ENCODE data around the gene TGFBR3.

Gene TGFBR3

DNA sequence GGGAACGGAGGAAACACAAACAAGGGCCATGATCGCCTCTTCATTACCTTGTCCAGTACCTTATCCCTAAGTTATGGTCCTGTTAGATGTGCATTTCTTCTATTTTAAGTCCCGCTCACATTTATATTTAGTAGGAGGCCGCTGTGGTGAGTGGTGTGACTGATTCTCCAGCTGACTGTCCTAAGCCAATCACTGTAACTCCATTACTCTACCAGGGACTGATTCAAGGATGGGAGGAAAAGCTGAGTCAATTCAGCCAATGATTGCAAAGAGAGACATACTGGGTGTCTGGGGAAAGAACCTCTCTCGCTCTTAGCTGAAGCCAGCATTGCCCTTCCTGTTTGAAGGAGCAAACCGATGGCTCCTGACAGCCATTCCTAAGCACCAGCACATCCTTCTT is 59.7 kb downstream of the TGFBR3 start:
- no peak for DNase-seq (ENCODE audit: low spot score)

DNA sequence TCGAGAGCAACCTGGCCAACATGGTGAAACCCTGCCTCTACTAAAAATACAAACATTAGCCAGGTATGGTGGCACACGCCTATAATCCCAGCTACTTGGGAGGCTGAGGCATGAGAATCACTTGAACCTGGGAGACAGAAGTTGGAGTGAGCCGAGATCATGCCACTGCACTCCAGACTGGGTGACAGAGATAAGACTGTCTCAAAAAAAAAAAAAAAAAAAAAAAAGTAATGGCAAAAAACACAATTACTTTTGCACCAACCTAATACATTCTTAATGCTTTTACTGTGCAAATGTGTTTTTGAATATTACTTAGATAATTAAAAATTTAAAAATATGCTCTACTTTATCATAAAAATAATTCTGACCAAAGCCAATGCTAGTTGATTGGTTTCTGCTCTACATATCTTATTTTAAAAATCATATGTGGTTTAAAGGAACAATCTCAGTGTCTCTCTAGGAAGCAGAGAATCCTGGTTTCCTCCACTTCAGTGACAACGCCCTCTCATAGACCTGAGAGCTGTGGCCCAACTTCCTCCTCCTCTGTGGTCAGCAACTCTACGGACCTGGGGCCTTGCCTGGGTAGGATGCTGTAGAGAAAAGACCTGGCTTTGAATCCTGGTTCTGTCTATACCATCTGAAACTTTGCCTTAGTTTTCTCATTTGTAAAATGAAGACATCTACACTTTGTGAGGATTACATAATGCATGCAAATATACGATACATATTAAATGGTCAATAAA is 64.7 kb downstream of the TGFBR3 start:
- no peak for DNase-seq (ENCODE audit: low spot score)

DNA sequence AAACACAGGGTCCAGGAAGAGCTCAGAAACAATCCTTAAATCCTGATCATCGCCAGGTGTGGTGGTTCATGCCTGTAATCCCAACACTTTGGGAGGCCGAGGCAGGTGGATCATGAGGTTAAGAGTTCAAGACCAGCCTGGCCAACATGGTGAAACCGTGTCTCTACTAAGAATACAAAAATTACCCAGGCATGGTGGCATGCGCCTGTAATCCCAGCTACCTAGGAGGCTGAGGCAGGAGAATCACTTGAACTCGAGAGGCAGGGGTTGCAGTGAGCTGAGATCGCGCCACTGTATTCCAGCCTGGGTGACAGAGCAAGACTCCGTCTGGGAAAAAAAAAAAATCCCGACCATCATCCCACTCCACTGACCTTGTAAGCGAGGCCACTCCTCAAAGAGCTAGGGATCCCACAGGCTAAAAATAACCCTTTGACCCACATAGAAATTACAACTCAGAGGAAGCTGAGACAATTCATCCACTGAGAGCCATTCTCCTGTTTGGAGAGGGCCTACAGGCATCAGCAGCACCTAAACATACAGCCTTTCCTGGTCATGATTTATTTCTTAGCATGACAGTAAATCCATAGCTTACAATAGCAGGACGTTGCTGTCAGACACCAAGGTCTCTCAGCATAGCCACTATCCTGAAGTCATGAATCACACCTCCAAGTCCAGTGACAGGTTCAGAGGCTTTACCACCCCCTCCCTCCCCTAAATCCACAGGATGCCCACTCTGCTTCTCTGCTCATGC is 66.7 kb downstream of the TGFBR3 start:
- no peak for DNase-seq (ENCODE audit: low spot score)

- no peak for DNase-seq (ENCODE audit: low spot score)
These were observed 67.3 kb downstream of the TGFBR3 start for GRCh38 chr1:91818713-91818975.

GRCh38 chr1:91817211-91817905 is 68.6 kb downstream of the TGFBR3 start:
- DNase-seq (ENCODE audit: low spot score) = no peak

DNA sequence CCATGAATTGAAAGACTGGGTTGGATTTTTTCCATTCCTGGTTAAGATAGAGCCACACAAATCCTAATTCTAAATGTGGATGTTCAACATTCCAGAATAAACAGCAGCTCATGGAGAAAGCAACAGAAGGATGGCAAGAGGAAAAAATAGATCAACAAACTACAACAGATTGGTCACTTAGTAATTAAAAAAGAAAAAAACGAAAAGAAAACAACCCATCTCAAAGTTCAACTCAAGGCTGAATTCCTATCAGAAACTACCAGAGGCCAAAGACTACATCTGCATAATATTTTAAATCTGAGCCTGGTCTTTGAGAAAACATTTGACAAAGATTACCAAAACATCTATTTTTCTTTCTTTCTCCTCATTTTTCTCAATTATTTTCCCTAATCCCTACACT is 69.9 kb downstream of the TGFBR3 start:
- no peak for DNase-seq (ENCODE audit: low spot score)

- no peak for DNase-seq (ENCODE audit: low spot score)
These were observed 71.5 kb downstream of the TGFBR3 start for GRCh38 chr1:91814448-91814847.

- no peak for DNase-seq (ENCODE audit: low spot score)
These were observed 72.1 kb downstream of the TGFBR3 start for GRCh38 chr1:91813813-91814212.

DNA sequence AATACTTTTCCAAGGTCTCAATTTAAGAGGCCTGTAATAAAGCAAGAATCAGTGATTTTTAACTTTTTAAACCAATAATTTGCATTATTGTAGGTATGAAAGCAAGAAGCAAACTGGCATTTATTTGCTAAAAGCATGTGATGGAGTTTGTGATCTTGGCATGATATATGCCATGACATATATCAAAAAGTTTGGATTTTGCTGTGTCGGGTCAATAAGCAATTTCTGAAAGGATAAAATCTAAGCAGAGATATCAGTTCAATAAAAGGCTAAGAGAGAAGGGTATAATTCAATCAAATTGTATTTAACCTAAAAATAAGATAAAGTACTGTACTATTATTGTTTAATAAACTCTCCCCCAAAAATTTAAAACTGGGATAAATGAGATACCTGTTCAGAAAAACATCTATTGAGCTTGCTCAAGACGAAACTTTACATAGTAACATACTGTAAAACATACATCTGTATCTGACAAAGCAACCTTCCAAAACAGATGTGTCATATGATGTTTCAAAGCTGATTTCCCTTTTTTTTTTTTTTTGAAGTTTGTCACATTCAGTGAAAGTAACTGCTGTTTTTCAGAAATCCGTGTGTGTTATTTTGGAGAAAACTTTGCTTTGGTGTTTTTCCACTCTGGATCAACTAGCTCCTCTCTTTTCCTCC is 74.5 kb downstream of the TGFBR3 start:
- DNase-seq (ENCODE audit: low spot score) = no peak

GRCh38 chr1:91809317-91809716 is 76.6 kb downstream of the TGFBR3 start:
- no peak for DNase-seq (ENCODE audit: low spot score)

DNA sequence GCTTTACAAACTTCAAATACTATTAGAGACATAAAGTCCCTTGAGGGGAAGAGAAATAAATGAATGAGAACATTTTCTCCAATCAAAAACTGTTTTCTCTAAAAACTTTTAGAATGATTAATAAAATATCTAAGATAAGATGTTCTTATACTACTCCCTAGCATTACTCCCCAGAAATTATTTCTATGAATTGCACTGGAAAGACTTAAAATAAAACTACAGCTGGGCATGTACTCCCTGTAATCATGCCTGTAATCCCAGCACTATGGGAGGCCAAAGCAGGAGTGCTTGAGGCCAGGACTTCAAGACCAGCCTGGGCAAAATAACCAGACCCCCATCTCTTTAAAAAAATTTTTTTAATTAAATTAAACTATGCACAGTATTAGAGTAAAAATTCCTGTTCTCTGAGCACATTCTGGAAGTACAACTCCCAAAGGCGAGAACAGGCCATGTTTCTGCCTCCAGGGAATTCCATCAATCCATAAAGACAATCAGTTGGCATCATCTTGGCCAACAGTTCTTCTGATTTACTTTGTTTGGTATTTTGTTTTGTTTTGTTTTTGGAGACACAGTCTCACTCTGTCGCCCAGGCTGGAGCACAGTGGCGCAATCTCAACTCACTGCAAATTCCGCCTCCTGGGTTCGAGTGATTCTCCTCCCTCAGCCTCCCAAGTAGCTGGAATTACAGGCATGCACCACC is 77.9 kb downstream of the TGFBR3 start:
- DNase-seq (ENCODE audit: low spot score) = no peak

- peak; percentile 64 for DNase-seq (ENCODE audit: low spot score)
These were observed 78.9 kb downstream of the TGFBR3 start for GRCh38 chr1:91806769-91807700.

DNA sequence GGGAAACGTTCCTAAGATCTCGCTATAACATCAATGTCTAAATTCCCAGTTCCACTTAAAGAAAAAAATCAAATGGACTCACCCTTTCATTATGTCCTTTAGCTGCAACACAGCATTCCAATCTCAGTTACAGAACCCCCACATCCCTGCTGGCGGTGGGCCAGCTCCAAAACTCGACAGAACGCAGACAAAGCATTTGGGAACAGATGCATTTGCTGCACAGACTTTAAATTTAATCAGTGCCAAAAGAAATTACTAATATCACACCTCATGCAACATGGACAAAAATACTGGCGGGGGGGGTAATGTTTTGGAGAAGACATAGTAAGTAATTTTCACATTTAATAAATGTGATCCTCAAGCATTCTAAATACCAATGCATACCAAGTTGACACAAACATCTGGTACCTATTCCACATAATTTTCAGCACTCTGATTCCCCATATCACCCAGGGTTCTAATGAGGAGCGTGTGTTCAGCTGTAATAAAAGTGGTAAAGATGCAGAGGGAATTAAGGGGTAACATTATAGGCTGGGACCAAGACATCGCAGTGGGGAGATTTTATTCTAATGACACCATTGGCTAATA is 79.7 kb downstream of the TGFBR3 start:
- no peak for DNase-seq (ENCODE audit: low spot score)

GRCh38 chr1:91805311-91805801 is 80.6 kb downstream of the TGFBR3 start:
- no peak for DNase-seq (ENCODE audit: low spot score)

- peak; percentile 98 for DNase-seq (ENCODE audit: low spot score)
These were observed 81.4 kb downstream of the TGFBR3 start for GRCh38 chr1:91804546-91805023.

- DNase-seq (ENCODE audit: low spot score) = no peak
These were observed 82.0 kb downstream of the TGFBR3 start for GRCh38 chr1:91803847-91804545.

GRCh38 chr1:91803123-91803522 is 82.8 kb downstream of the TGFBR3 start:
- DNase-seq (ENCODE audit: low spot score) = no peak

- DNase-seq (ENCODE audit: low spot score) = no peak
These were observed 84.3 kb downstream of the TGFBR3 start for GRCh38 chr1:91801496-91802115.

DNA sequence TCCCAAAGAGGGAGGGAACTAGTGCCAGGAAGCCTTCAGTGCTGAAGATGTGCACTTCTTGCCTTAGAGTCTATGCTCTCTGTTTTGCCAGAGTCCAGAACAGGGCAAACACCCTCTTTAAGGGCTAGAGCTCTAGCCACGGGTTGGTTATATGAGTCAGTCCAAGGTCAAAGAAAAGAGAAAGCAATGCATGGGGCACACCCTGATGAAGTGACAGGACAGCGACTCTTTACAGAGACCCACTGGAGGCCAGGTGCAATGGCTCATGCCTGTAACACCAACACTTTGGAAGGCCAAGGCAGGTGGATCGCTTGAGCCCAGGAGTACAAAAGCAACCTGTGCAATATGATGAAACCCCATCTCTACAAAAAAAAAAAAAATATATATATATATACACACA is 86.1 kb downstream of the TGFBR3 start:
- DNase-seq (ENCODE audit: low spot score) = peak; percentile 16
